Activated CD8-positive, alpha-beta memory T cell treated with anti-CD3 and anti-CD28 coated beads for 4 hours (primary cell): ENCODE measurements around the gene CALD1.

ENCODE experiments used
- DNase-seq, 2 donors: peaks; one replicate each; pipeline ENCODE4 v3.0.0-alpha.2; 2020; ENCODE audit warnings: low read depth in 2 of 2

Gene CALD1

GRCh38 chr7:135001390-135002165 is 222.1 kb downstream of the CALD1 start:
- DNase-seq, result no peak

DNA sequence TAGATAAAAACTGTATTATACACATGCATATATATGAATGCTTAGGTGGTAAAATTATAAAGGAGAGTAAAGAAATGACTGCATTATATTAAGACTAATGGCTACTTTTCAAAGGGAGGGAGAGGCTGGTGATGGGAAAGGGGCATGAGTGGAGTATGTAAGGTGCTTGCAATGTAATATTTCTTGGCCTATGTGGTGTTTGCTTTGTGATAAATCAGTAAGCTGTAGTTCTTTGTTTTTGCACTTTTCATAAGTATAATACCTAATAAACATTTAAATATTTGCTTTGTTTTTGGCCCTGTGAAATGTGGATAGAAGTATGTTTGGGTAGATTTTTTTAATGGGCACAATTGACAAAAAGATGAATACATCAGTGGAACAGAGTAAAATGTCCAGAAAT is 232.8 kb downstream of the CALD1 start:
- no peak for DNase-seq
